Mesenchymal stem cell (in vitro differentiated cells and primary cell): ENCODE results near the gene DUS4L.

Source experiments
- DNase-seq: peaks from one replicate; pipeline ENCODE4 v3.0.0-alpha.2; 2013
- H2AFZ ChIP-seq: one replicate; pipeline ENCODE4 v1.6.1; 2013; ENCODE audit warnings: low read depth, mild to moderate bottlenecking, control low read depth, inconsistent platforms, low read length, moderate library complexity
- H2AK5ac ChIP-seq: 2 replicates; pipeline ENCODE4 v1.6.1; 2013; ENCODE audit warnings: low read length, moderate library complexity, mild to moderate bottlenecking, inconsistent platforms; ENCODE audit not compliant: severe bottlenecking
- H2BK120ac ChIP-seq: one replicate; pipeline ENCODE4 v1.6.1; 2013; ENCODE audit warnings: low read depth, mild to moderate bottlenecking, inconsistent platforms, low read length, moderate library complexity
- H2BK12ac ChIP-seq, 2 experiments: one replicate each; pipeline ENCODE4 v1.6.1; 2013; ENCODE audit warnings: inconsistent platforms in 2 of 2, low read length in 2 of 2, mild to moderate bottlenecking in 2 of 2, moderate library complexity in 2 of 2, control low read depth in 1 of 2
- H2BK15ac ChIP-seq: one replicate; pipeline ENCODE4 v1.6.1; 2013; ENCODE audit warnings: mild to moderate bottlenecking, low read depth, inconsistent platforms; ENCODE audit not compliant: poor library complexity, severe bottlenecking
- H2BK5ac ChIP-seq: 2 replicates; pipeline ENCODE4 v1.6.1; 2013; ENCODE audit warnings: low read depth, mild to moderate bottlenecking, low read length, control low read depth, inconsistent platforms; ENCODE audit not compliant: poor library complexity, severe bottlenecking
- H3K14ac ChIP-seq, 2 experiments: one replicate each; pipeline ENCODE4 v1.6.1; 2013; ENCODE audit warnings: inconsistent platforms in 2 of 2, low read length in 2 of 2, control low read depth in 1 of 2, mild to moderate bottlenecking in 1 of 2, moderate library complexity in 1 of 2
- H3K18ac ChIP-seq, 2 experiments: one replicate each; pipeline ENCODE4 v1.6.1; 2013; ENCODE audit warnings: inconsistent platforms in 2 of 2, low read length in 2 of 2, control low read depth in 1 of 2, low read depth in 1 of 2, mild to moderate bottlenecking in 1 of 2
- H3K23ac ChIP-seq, 2 experiments: one replicate each; pipeline ENCODE4 v1.6.1; 2013; ENCODE audit warnings: inconsistent platforms in 2 of 2, low read length in 2 of 2, mild to moderate bottlenecking in 2 of 2, moderate library complexity in 2 of 2, control low read depth in 1 of 2
- H3K27ac ChIP-seq: 2 replicates; pipeline ENCODE4 v1.5.1; 2013; ENCODE audit warnings: mild to moderate bottlenecking, moderate library complexity, low read length, control low read depth, inconsistent platforms; ENCODE audit not compliant: poor library complexity, severe bottlenecking
- H3K27me3 ChIP-seq, 2 experiments: 2 replicates each; pipeline versions ENCODE4 v1.6.1 to v1.7.0; 2013; ENCODE audit warnings: low read length in 2 of 2, mild to moderate bottlenecking in 2 of 2, moderate library complexity in 2 of 2, control low read depth in 1 of 2, inconsistent platforms in 1 of 2; ENCODE audit not compliant: control insufficient read depth in 1 of 2, insufficient read depth in 1 of 2
- H3K36me3 ChIP-seq, 2 experiments: 2 replicates each; pipeline versions ENCODE4 v1.6.1 to v1.7.0; 2013; ENCODE audit warnings: low read length in 2 of 2, control low read depth in 1 of 2, inconsistent platforms in 1 of 2, low read depth in 1 of 2, mild to moderate bottlenecking in 1 of 2; ENCODE audit not compliant: insufficient read depth in 2 of 2, control insufficient read depth in 1 of 2
- H3K4ac ChIP-seq, 2 experiments: one replicate each; pipeline ENCODE4 v1.6.1; 2013; ENCODE audit warnings: inconsistent platforms in 2 of 2, low read length in 2 of 2, mild to moderate bottlenecking in 2 of 2, moderate library complexity in 2 of 2, control low read depth in 1 of 2, low read depth in 1 of 2
- H3K4me1 ChIP-seq: 2 replicates; pipeline ENCODE4 v1.6.1; 2013; ENCODE audit warnings: low read depth, low read length, control low read depth; ENCODE audit not compliant: control insufficient read depth, insufficient read depth
- H3K4me2 ChIP-seq: 2 replicates; pipeline ENCODE4 v1.6.1; 2013; ENCODE audit warnings: low read length, mild to moderate bottlenecking, inconsistent platforms; ENCODE audit not compliant: poor library complexity, severe bottlenecking
- H3K4me3 ChIP-seq, 2 experiments: 2 replicates each; pipeline versions ENCODE4 v1.5.1 to v1.7.0; 2013; ENCODE audit warnings: low read length in 2 of 2, mild to moderate bottlenecking in 2 of 2, control low read depth in 1 of 2, low read depth in 1 of 2; ENCODE audit not compliant: insufficient read depth in 1 of 2
- H3K79me1 ChIP-seq: replicated peaks from 2 replicates; pipeline ENCODE4 v1.6.1; 2013; ENCODE audit warnings: mild to moderate bottlenecking, control low read depth, low read length, inconsistent platforms; ENCODE audit not compliant: poor library complexity, severe bottlenecking
- H3K9ac ChIP-seq: 2 replicates; pipeline ENCODE4 v1.7.0; 2013; ENCODE audit warnings: mild to moderate bottlenecking, low read length, moderate library complexity
- H3K9me3 ChIP-seq: 2 replicates; pipeline ENCODE4 v1.7.0; 2013; ENCODE audit warnings: mild to moderate bottlenecking, low read length; ENCODE audit not compliant: control insufficient read depth
- H4K8ac ChIP-seq: one replicate; pipeline ENCODE4 v1.6.1; 2013; ENCODE audit warnings: inconsistent platforms, mild to moderate bottlenecking, low read length, moderate library complexity
- H4K91ac ChIP-seq: one replicate; pipeline ENCODE4 v1.6.1; 2013; ENCODE audit warnings: mild to moderate bottlenecking, low read length, inconsistent platforms
- WGBS: methylation state at CpG from one replicate; pipeline ENCODE4 v1.1.7; 2013; ENCODE audit warnings: mixed read lengths; 5-methylcytosine and 5-hydroxymethylcytosine counted together

Gene DUS4L

GRCh38 chr7:107543338-107543993, 20.3 kb upstream of the DUS4L start:
- Histone ChIP-seq H3K14ac (no peak overlapping the region), H2BK120ac (no peak overlapping the region), H3K18ac (no peak overlapping the region), H3K27me3 (no peaks in the 10 kb centered on the region), H2BK5ac (no peak overlapping the region), H3K4ac (no peak overlapping the region), H2AK5ac (no peak overlapping the region), H2BK12ac (no peak overlapping the region), H3K36me3 (peaks cover 19 to 62% of the 10 kb centered on the region in 2 experiments), H2BK15ac (no peak overlapping the region), H4K8ac (no peak overlapping the region), H3K9me3 (peaks cover 18% of the 10 kb centered on the region), H3K79me1 (peaks cover 25% of the 10 kb centered on the region), H3K27ac (no peak overlapping the region), H4K91ac (no peak overlapping the region), H3K4me1 (no peaks in the 10 kb centered on the region), H3K23ac (no peak overlapping the region), H3K4me3 (no peak overlapping the region), H2AFZ (no peak overlapping the region), H3K4me2 (no peak overlapping the region), H3K9ac (no peak overlapping the region)
- no peak for DNase-seq
- WGBS = 92% methylated on average over 5 of the region's 5 CpGs

- Histone ChIP-seq H2BK120ac (no peak overlapping the region), H2AK5ac (no peak overlapping the region), H2BK15ac (no peak overlapping the region), H2AFZ (no peak overlapping the region), H3K23ac (no peak overlapping the region), H3K4me1 (no peaks in the 10 kb centered on the region), H3K18ac (no peak overlapping the region), H3K27me3 (no peaks in the 10 kb centered on the region), H3K4ac (no peak overlapping the region), H3K4me2 (no peak overlapping the region), H3K4me3 (no peak overlapping the region), H3K36me3 (peaks cover 19 to 48% of the 10 kb centered on the region in 2 experiments), H3K27ac (no peak overlapping the region), H3K14ac (no peak overlapping the region), H4K91ac (no peak overlapping the region), H3K9ac (no peak overlapping the region), H3K9me3 (peaks cover 18% of the 10 kb centered on the region), H2BK12ac (no peak overlapping the region), H4K8ac (no peak overlapping the region), H2BK5ac (no peak overlapping the region), H3K79me1 (peaks cover 29% of the 10 kb centered on the region)
- 100% methylated on average over 3 of the region's 4 CpGs for WGBS
- DNase-seq = no peak
Observed at GRCh38 chr7:107544848-107545591, 18.8 kb upstream of the DUS4L start.

- 100% methylated on average over 1 of the region's 1 CpG for WGBS
Observed at GRCh38 chr7:107551936-107552335, 11.8 kb upstream of the DUS4L start.

GRCh38 chr7:107555893-107556292, 7.9 kb upstream of the DUS4L start:
- Histone ChIP-seq H4K91ac (no peak overlapping the region), H3K18ac (no peak overlapping the region), H2BK120ac (no peak overlapping the region), H2BK12ac (no peak overlapping the region), H3K79me1 (peaks cover 18% of the 10 kb centered on the region), H3K9ac (no peak overlapping the region), H3K4me1 (no peaks in the 10 kb centered on the region), H3K4ac (no peak overlapping the region), H3K27me3 (no peaks in the 10 kb centered on the region), H3K4me2 (no peak overlapping the region), H3K4me3 (no peak overlapping the region), H3K23ac (no peak overlapping the region), H3K27ac (no peak overlapping the region), H2AK5ac (no peak overlapping the region), H3K14ac (no peak overlapping the region), H2BK5ac (no peak overlapping the region), H4K8ac (no peak overlapping the region), H2BK15ac (no peak overlapping the region), H3K36me3 (peaks cover 2 to 57% of the 10 kb centered on the region in 2 experiments), H3K9me3 (no peaks in the 10 kb centered on the region), H2AFZ (no peak overlapping the region)
- WGBS = 96% methylated on average over 2 of the region's 3 CpGs
- DNase-seq = no peak

More at GRCh38 chr7:107551936-107552335, 11.8 kb upstream of the DUS4L start:
- H3K9me3 ChIP-seq = no peaks in the 10 kb centered on the region
- no peaks in the 10 kb centered on the region for H3K27me3 ChIP-seq
- H2BK120ac ChIP-seq = no peak overlapping the region
- no peak for DNase-seq
- H4K8ac ChIP-seq = no peak overlapping the region
- no peak overlapping the region for H3K18ac ChIP-seq
- H3K23ac ChIP-seq = no peak overlapping the region
- H3K14ac ChIP-seq = no peak overlapping the region
- H2BK12ac ChIP-seq = no peak overlapping the region
- peaks cover 27% of the 10 kb centered on the region for H3K79me1 ChIP-seq
- no peak overlapping the region for H3K27ac ChIP-seq
- H2AFZ ChIP-seq = no peak overlapping the region
- H3K36me3 ChIP-seq = peaks cover 2 to 59% of the 10 kb centered on the region in 2 experiments
- H3K4ac ChIP-seq = no peak overlapping the region
- H3K4me2 ChIP-seq = no peak overlapping the region
- H2BK15ac ChIP-seq = no peak overlapping the region
- H2BK5ac ChIP-seq = no peak overlapping the region
- no peak overlapping the region for H3K9ac ChIP-seq
- H3K4me1 ChIP-seq = no peaks in the 10 kb centered on the region
- H3K4me3 ChIP-seq = no peak overlapping the region
- H2AK5ac ChIP-seq = no peak overlapping the region
- H4K91ac ChIP-seq = no peak overlapping the region
